ENCODE data around the gene GSTM4. TPM values are rescaled to one million over a fixed set of nuclear protein-coding genes. Genes with fewer than 3 reads are reported as not detected.

The GSTM4 gene
- total and polyA plus RNA-seq, 9 of the 15 experiments (the other 6 are each of a cell fraction or from before 2014, with no cell fraction given), result 18.8 to 53.4 (median 38.8) TPM

DNA sequence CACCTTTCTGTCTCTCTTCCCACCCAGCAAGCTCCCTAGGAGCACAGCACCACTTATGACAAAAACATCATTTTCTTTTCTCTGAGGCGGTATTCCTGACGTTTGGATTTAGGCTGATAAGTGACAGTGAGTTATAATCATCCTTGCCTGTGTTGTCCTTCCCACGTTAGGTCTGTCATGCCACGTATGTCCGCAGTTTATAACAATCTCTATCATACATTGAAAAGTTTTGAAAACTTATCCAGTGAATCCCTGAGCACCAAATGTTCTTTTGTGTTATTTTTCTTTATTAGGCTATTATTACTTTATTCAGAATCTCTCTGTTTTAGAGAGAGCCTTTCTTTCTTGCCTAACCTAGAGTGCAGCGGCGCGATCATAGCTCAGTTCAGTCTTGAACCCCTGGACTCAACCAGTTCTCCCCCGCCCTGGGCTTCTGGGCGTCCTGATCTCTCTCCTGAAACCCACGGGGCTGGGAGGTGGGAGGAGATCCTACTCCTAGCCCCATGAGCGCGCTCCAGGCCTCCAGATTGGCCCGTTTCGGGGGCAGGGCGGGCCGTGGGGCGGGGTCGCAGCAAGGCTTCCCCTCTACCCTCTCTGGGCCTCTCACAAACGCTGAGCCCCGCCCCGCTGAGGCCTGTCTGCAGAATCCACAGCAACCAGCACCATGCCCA is 11.7 kb downstream of the GSTM4 start, which contains the start of gene GSTM2 (continued):
- no peak for TF ChIP-seq CEBPG (CRISPR knock-in tag; IDR thresholded peaks at IDR 0.05)
- TF ChIP-seq CEBPG (tag; conservative IDR thresholded peaks at IDR 0.05 in 1 of 2, IDR thresholded peaks at IDR 0.05 in 1 of 2), result no peak
- TF ChIP-seq ZKSCAN1 (IDR thresholded peaks at IDR 0.05; ENCODE audit: low read depth, low read length), result no peak
- TF ChIP-seq U2AF1 (optimal IDR thresholded peaks at IDR 0.05; ENCODE audit: low read depth, low read length), result no peak
- TF ChIP-seq ZNF354B (CRISPR knock-in tag; IDR thresholded peaks at IDR 0.05), result no peak
- TF ChIP-seq STAG1 (CRISPR knock-in tag; IDR thresholded peaks at IDR 0.05; ENCODE audit: borderline replicate concordance), result no peak
- peak; percentile 42 for TF ChIP-seq RBFOX2 (IDR thresholded peaks at IDR 0.05; ENCODE audit: low read depth, low read length)
- TF ChIP-seq, protein P1, sequence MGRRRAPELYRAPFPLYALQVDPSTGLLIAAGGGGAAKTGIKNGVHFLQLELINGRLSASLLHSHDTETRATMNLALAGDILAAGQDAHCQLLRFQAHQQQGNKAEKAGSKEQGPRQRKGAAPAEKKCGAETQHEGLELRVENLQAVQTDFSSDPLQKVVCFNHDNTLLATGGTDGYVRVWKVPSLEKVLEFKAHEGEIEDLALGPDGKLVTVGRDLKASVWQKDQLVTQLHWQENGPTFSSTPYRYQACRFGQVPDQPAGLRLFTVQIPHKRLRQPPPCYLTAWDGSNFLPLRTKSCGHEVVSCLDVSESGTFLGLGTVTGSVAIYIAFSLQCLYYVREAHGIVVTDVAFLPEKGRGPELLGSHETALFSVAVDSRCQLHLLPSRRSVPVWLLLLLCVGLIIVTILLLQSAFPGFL (CRISPR knock-in tag; IDR thresholded peaks at IDR 0.05), result no peak
- no peak for TF ChIP-seq SRSF3 (IDR thresholded peaks at IDR 0.05; ENCODE audit: insufficient read depth, low read length)
- TF ChIP-seq MECOM (CRISPR knock-in tag; IDR thresholded peaks at IDR 0.05), result no peak
- TF ChIP-seq, protein P2, sequence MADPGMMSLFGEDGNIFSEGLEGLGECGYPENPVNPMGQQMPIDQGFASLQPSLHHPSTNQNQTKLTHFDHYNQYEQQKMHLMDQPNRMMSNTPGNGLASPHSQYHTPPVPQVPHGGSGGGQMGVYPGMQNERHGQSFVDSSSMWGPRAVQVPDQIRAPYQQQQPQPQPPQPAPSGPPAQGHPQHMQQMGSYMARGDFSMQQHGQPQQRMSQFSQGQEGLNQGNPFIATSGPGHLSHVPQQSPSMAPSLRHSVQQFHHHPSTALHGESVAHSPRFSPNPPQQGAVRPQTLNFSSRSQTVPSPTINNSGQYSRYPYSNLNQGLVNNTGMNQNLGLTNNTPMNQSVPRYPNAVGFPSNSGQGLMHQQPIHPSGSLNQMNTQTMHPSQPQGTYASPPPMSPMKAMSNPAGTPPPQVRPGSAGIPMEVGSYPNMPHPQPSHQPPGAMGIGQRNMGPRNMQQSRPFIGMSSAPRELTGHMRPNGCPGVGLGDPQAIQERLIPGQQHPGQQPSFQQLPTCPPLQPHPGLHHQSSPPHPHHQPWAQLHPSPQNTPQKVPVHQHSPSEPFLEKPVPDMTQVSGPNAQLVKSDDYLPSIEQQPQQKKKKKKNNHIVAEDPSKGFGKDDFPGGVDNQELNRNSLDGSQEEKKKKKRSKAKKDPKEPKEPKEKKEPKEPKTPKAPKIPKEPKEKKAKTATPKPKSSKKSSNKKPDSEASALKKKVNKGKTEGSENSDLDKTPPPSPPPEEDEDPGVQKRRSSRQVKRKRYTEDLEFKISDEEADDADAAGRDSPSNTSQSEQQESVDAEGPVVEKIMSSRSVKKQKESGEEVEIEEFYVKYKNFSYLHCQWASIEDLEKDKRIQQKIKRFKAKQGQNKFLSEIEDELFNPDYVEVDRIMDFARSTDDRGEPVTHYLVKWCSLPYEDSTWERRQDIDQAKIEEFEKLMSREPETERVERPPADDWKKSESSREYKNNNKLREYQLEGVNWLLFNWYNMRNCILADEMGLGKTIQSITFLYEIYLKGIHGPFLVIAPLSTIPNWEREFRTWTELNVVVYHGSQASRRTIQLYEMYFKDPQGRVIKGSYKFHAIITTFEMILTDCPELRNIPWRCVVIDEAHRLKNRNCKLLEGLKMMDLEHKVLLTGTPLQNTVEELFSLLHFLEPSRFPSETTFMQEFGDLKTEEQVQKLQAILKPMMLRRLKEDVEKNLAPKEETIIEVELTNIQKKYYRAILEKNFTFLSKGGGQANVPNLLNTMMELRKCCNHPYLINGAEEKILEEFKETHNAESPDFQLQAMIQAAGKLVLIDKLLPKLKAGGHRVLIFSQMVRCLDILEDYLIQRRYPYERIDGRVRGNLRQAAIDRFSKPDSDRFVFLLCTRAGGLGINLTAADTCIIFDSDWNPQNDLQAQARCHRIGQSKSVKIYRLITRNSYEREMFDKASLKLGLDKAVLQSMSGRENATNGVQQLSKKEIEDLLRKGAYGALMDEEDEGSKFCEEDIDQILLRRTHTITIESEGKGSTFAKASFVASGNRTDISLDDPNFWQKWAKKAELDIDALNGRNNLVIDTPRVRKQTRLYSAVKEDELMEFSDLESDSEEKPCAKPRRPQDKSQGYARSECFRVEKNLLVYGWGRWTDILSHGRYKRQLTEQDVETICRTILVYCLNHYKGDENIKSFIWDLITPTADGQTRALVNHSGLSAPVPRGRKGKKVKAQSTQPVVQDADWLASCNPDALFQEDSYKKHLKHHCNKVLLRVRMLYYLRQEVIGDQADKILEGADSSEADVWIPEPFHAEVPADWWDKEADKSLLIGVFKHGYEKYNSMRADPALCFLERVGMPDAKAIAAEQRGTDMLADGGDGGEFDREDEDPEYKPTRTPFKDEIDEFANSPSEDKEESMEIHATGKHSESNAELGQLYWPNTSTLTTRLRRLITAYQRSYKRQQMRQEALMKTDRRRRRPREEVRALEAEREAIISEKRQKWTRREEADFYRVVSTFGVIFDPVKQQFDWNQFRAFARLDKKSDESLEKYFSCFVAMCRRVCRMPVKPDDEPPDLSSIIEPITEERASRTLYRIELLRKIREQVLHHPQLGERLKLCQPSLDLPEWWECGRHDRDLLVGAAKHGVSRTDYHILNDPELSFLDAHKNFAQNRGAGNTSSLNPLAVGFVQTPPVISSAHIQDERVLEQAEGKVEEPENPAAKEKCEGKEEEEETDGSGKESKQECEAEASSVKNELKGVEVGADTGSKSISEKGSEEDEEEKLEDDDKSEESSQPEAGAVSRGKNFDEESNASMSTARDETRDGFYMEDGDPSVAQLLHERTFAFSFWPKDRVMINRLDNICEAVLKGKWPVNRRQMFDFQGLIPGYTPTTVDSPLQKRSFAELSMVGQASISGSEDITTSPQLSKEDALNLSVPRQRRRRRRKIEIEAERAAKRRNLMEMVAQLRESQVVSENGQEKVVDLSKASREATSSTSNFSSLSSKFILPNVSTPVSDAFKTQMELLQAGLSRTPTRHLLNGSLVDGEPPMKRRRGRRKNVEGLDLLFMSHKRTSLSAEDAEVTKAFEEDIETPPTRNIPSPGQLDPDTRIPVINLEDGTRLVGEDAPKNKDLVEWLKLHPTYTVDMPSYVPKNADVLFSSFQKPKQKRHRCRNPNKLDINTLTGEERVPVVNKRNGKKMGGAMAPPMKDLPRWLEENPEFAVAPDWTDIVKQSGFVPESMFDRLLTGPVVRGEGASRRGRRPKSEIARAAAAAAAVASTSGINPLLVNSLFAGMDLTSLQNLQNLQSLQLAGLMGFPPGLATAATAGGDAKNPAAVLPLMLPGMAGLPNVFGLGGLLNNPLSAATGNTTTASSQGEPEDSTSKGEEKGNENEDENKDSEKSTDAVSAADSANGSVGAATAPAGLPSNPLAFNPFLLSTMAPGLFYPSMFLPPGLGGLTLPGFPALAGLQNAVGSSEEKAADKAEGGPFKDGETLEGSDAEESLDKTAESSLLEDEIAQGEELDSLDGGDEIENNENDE (IDR thresholded peaks at IDR 0.05; ENCODE audit: low read depth, low read length), result no peak
- peak; percentile 46 to 50; a peak in 3 of 4 replicates for TF ChIP-seq NRF1 (conservative IDR thresholded peaks at IDR 0.05 in 1 of 2, IDR thresholded peaks at IDR 0.05 in 1 of 2)
- no peak for TF ChIP-seq SMARCA5 (IDR thresholded peaks at IDR 0.05)
- no peak for TF ChIP-seq RBM17 (IDR thresholded peaks at IDR 0.05; ENCODE audit: borderline replicate concordance, low read depth, low read length)
- TF ChIP-seq ZNF282 (CRISPR knock-in tag; IDR thresholded peaks at IDR 0.05), result no peak
- TF ChIP-seq, protein P3, sequence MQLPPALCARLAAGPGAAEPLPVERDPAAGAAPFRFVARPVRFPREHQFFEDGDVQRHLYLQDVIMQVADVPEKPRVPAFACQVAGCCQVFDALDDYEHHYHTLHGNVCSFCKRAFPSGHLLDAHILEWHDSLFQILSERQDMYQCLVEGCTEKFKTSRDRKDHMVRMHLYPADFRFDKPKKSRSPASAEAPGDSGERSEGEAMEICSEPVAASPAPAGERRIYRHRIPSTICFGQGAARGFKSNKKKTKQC (CRISPR knock-in tag; IDR thresholded peaks at IDR 0.05), result no peak

Measured in K562 (cell line).